ENCODE results near the gene ZNF213.

The ZNF213 gene

DNA sequence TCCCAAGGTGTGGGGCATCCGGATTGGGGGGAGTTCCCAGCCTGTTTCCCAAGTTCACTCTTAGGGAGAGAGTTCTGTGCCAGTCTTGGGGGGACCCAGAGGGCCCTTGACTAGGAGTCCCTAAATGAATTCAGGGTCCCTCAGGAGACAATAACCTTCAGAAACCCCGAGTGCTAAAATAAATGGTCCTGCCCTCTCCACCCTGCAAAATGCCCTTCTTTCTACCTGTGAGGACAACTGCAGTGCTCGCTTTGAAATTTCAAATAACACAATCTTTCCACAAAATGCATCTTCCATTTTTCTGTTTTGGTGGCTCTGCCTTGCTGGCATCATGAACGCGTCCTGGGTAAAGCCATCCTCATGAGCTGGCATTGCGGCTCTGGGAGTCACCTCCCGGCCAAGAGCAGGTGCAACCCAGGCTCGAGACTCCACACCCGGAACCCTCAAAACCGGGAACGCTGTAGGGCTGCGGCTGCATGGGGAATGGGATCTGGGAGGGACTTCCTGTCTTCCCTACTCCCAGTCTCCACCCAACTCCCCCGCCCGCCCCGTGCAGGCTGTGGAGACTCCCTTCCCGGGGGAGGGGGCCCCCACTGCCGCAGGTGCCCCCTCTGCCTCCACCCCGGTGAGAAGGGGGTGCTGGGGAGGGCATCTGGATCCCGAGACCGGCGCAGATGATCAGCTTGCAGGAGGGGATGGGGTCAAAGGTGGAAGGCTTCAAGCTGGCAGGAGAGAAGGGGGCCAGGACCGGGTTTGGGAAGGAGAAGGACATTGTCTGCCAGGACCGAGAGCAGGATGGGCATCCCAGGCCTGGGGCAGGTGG, 22.6 kb upstream of the ZNF213 start, which contains the start of gene ZNF205:
ZNF205 (plus strand) TSS at position 529 of the 823 bp plus-strand sequence. CDS start 845 bp downstream, outside the sequence.
- ATAC-seq (replicated peaks; ENCODE audit: extremely low read depth, poor library complexity, severe bottlenecking) (no peak), DNase-seq (ENCODE audit: low spot score in 2 of 2) (no peak)
- Mint-ChIP-seq H3K4me1 (peaks cover 3% of the 10 kb centered on the region), H3K4me3 (no peak within 1 kb of the TSS), H3K9me3 (no peaks in the 10 kb centered on the region), H3K27me3 (peaks cover 9% of the 10 kb centered on the region), H3K36me3 (ENCODE audit: insufficient read depth) (no peaks in the 10 kb centered on the region), H3K27ac (ENCODE audit: low read depth) (no peak within 1 kb of the TSS)

DNA sequence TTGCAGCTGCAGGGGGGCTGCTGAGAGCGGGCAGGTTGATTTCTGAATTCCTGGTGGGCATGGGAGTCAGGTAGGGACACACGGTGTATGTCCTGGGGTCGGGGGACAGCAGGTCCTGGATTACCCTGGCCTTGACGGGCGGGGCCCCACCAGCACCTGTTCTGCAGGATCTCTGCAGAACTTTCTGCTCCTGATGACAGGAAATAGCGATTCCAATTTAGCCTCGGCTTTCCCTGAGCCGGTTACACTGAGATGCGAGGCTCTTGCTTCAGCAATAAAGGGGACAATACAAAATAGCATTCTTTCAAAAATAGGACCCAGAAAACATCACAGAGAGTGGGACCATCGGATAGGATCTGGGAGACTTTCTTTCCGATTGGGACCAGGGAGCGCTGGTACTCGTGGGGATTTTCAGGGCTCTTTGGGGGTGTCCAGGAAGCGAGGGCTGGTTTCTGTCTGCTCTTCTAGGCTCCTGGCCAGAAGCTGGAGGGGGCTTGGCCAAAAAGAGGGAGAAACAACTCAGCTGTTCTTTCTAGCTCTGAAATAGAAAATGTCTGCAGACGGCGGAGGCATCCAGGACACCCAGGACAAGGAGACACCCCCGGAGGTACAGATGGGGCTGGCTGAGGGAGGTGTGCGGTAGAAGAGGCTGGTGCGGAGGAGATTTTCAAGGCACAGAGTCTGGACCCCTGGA, 21.8 kb upstream of the ZNF213 start:
- no peaks in the 10 kb centered on the region for H3K36me3 Mint-ChIP-seq (ENCODE audit: insufficient read depth)
- no peak overlapping the region for H3K4me3 Mint-ChIP-seq
- DNase-seq (ENCODE audit: low spot score in 2 of 2) (no peak), ATAC-seq (replicated peaks; ENCODE audit: extremely low read depth, poor library complexity, severe bottlenecking) (no peak)
- H3K9me3 Mint-ChIP-seq, result no peaks in the 10 kb centered on the region
- H3K27ac Mint-ChIP-seq (ENCODE audit: low read depth), result no peak overlapping the region
- peaks cover 9% of the 10 kb centered on the region for H3K27me3 Mint-ChIP-seq
- H3K4me1 Mint-ChIP-seq, result no peaks in the 10 kb centered on the region

- Mint-ChIP-seq H3K27ac (ENCODE audit: low read depth) (no peak overlapping the region), H3K4me1 (no peaks in the 10 kb centered on the region), H3K27me3 (peaks cover 9% of the 10 kb centered on the region), H3K9me3 (no peaks in the 10 kb centered on the region), H3K4me3 (no peak overlapping the region), H3K36me3 (ENCODE audit: insufficient read depth) (no peaks in the 10 kb centered on the region)
- ATAC-seq (replicated peaks; ENCODE audit: extremely low read depth, poor library complexity, severe bottlenecking) (no peak), DNase-seq (ENCODE audit: low spot score in 2 of 2) (no peak)
Measured at GRCh38 chr16:3113765-3114479, 20.9 kb upstream of the ZNF213 start.

DNA sequence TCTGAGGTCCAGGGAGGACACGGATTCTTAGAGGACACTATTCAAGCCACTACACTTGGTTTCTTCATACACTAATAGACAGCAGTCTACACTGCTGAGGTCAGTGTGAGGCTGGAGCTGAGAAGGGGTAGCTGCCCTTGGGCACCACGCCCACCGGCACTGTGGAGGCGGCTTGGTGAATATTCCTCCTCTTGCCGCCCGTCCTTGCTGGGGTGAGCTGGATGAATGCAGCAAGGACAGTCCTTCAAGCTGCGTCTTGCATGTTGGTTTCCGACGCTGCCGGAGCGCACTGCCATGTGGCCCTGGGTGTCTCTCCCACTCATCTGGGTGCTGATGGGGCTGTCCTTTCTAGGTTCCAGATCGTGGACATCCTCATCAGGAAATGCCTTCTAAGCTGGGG, 19.8 kb upstream of the ZNF213 start:
- H3K36me3 Mint-ChIP-seq (ENCODE audit: insufficient read depth), result no peaks in the 10 kb centered on the region
- peaks cover 9% of the 10 kb centered on the region for H3K27me3 Mint-ChIP-seq
- no peak overlapping the region for H3K4me3 Mint-ChIP-seq
- no peaks in the 10 kb centered on the region for H3K4me1 Mint-ChIP-seq
- H3K27ac Mint-ChIP-seq (ENCODE audit: low read depth), result no peak overlapping the region
- no peak for DNase-seq (ENCODE audit: low spot score in 2 of 2)
- no peaks in the 10 kb centered on the region for H3K9me3 Mint-ChIP-seq
- ATAC-seq (replicated peaks; ENCODE audit: extremely low read depth, poor library complexity, severe bottlenecking), result no peak

DNA sequence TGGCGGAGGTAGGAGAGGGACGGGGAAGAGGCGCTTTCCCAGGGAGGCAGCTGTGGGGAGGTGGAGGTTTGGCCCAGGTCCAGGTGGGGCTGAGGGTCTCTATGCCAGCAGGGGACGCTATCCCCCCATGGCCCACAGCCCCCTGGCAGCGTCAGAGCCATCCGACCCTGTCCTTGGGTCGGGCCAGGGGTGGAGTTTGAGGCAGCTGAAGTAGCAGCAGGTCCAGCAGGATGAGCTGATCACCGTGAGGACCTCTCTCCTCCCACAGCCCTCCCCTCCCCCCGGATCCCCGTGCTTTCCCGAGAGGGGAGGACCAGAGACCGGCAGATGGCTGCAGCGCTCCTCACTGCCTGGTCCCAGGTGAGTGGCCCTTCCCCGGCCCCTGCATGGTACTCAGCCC, 19.3 kb upstream of the ZNF213 start:
- no peaks in the 10 kb centered on the region for H3K36me3 Mint-ChIP-seq (ENCODE audit: insufficient read depth)
- no peaks in the 10 kb centered on the region for H3K4me1 Mint-ChIP-seq
- no peak for ATAC-seq (replicated peaks; ENCODE audit: extremely low read depth, poor library complexity, severe bottlenecking)
- no peak overlapping the region for H3K4me3 Mint-ChIP-seq
- peaks cover 9% of the 10 kb centered on the region for H3K27me3 Mint-ChIP-seq
- H3K27ac Mint-ChIP-seq (ENCODE audit: low read depth), result no peak overlapping the region
- no peak for DNase-seq (ENCODE audit: low spot score in 2 of 2)
- no peaks in the 10 kb centered on the region for H3K9me3 Mint-ChIP-seq

DNA sequence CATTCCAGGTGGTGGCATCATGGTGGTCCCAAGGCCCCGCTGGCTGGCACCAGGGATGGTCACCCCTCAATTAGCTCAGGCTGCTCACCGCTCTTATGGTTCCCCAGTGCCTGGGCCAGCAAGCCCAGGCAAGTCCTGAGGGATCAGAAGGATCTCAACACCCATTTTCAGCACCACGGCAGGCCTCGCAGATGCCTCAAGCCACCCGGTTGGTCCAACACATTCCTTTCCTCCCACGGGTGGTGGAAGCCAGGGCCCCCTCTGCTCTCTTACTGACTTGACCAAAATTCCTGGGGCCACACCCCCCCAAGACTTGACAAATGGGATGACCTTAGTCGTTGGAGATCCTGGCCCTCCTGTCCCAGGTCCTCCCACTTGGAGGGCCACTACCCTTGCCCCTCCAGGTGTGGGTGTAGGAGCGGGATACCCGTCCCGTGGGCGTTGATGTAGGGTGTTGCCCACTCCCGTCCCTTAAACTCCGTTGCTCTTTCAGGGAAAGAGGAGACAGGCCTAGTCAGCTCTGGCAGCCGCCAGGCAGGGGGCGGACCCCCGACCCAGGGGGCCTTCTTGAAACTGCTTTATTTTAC, 16.5 kb upstream of the ZNF213 start:
- Mint-ChIP-seq H3K9me3 (no peaks in the 10 kb centered on the region), H3K27ac (ENCODE audit: low read depth) (no peak overlapping the region), H3K36me3 (ENCODE audit: insufficient read depth) (no peaks in the 10 kb centered on the region), H3K27me3 (no peaks in the 10 kb centered on the region), H3K4me3 (no peak overlapping the region), H3K4me1 (peaks cover under 1% of the 10 kb centered on the region)
- no peak for ATAC-seq (replicated peaks; ENCODE audit: extremely low read depth, poor library complexity, severe bottlenecking)
- no peak for DNase-seq (ENCODE audit: low spot score in 2 of 2)

DNA sequence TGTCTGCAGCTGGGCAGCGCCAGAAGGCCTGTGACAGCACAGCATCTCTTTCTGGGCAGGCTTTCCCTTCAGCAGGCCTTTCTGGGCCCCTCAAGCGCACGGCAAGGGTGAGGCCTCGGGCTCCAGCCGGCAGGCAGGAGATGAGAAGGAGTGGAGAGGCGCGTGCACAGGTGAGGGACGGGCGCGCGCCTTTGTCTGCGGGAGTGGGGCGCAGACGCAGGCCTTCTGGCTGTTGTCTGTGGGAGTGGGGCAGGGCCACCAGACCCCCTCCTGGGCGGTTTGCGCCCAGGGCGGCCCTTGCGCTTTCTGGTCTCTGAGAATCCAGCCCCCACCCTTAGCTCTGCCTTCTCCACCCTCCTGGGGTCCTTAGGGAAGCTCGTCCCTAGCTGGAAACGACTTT, 16.0 kb upstream of the ZNF213 start:
- H3K27me3 Mint-ChIP-seq, result no peaks in the 10 kb centered on the region
- no peak for ATAC-seq (replicated peaks; ENCODE audit: extremely low read depth, poor library complexity, severe bottlenecking)
- peaks cover 6% of the 10 kb centered on the region for H3K4me1 Mint-ChIP-seq
- H3K4me3 Mint-ChIP-seq, result no peak overlapping the region
- no peak for DNase-seq (ENCODE audit: low spot score in 2 of 2)
- H3K36me3 Mint-ChIP-seq (ENCODE audit: insufficient read depth), result peaks cover 3% of the 10 kb centered on the region
- no peak overlapping the region for H3K27ac Mint-ChIP-seq (ENCODE audit: low read depth)
- H3K9me3 Mint-ChIP-seq, result no peaks in the 10 kb centered on the region

DNA sequence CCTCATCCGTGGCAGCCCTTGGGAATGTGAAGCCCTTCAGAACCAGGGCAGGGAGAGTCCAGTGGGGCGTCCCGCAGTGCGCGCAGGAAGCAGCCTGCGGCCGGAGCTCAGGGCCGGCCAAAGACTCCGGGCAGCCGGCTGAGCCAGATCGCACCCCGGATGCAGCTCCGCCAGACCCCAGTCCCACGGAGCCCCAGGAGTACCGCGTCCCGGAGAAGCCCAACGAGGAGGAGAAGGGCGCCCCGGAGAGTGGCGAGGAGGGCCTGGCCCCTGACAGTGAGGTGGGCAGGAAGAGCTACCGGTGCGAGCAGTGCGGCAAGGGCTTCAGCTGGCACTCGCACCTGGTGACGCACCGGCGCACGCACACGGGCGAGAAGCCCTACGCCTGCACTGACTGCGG, 15.5 kb upstream of the ZNF213 start:
- no peaks in the 10 kb centered on the region for H3K27me3 Mint-ChIP-seq
- H3K9me3 Mint-ChIP-seq, result no peaks in the 10 kb centered on the region
- H3K27ac Mint-ChIP-seq (ENCODE audit: low read depth), result no peak overlapping the region
- peaks cover 4% of the 10 kb centered on the region for H3K36me3 Mint-ChIP-seq (ENCODE audit: insufficient read depth)
- ATAC-seq (replicated peaks; ENCODE audit: extremely low read depth, poor library complexity, severe bottlenecking) (no peak), DNase-seq (ENCODE audit: low spot score in 2 of 2) (no peak)
- peaks cover 6% of the 10 kb centered on the region for H3K4me1 Mint-ChIP-seq
- H3K4me3 Mint-ChIP-seq, result no peak overlapping the region

- Mint-ChIP-seq H3K36me3 (ENCODE audit: insufficient read depth) (peaks cover 7% of the 10 kb centered on the region), H3K4me1 (peaks cover 11% of the 10 kb centered on the region), H3K27me3 (no peaks in the 10 kb centered on the region), H3K9me3 (no peaks in the 10 kb centered on the region), H3K4me3 (no peak overlapping the region), H3K27ac (ENCODE audit: low read depth) (no peak overlapping the region)
- DNase-seq (ENCODE audit: low spot score in 2 of 2) (no peak), ATAC-seq (replicated peaks; ENCODE audit: extremely low read depth, poor library complexity, severe bottlenecking) (no peak)
Measured at GRCh38 chr16:3119701-3120408, 15.0 kb upstream of the ZNF213 start.

DNA sequence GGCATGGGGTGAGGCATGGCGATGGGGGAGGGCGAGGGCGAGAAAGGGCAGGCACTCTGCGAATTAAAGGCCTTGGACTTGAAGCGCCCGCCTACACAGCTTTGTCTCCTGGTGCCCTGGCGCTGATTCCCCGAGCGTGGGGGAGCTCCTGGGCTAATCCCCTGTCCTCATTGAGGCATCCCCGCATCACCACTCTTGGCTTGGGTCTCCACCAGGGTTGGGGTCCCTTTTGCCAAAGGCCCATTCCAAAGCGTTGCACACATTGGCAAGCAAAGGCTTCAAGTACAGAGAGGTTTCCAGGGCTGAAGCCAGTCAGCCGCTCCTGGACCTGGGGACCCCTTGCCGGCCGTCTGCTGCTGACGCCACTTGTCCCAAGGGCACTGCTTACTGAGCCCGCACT, 14.4 kb upstream of the ZNF213 start:
- DNase-seq (ENCODE audit: low spot score in 2 of 2), result no peak
- H3K27ac Mint-ChIP-seq (ENCODE audit: low read depth), result no peak overlapping the region
- peaks cover 15% of the 10 kb centered on the region for H3K4me1 Mint-ChIP-seq

DNA sequence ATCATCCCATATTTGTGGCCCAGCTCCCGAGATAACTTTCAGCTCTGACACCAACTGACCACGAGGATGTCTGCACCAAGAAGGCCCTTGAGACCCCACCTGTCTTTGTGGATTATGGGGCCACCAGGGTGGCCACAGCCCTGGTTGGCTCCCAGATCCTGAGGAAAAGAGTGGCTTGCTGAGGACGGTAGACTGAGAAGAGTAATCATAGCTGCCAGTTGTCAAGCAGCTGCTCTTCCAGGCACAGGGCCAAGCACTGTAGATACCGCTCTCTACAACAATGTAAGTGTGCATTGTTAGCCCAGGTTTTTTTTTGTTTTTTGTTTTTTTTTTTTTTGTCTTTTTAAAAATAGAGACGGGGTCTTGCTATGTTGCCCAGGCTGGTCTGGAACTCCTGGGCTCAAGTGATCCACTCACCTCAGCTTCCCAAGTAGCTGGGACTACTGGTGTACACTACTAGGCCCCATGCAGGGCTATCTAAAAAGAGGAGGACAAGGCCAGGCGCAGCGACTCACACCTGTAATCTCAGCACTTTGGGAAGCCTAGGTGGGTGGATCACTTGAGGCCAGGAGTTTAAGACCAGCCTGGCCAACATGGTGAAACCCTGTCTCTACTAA, 12.9 kb upstream of the ZNF213 start:
- ATAC-seq (replicated peaks; ENCODE audit: extremely low read depth, poor library complexity, severe bottlenecking) (no peak), DNase-seq (ENCODE audit: low spot score in 2 of 2) (no peak)
- Mint-ChIP-seq H3K4me1 (peaks cover 22% of the 10 kb centered on the region), H3K9me3 (no peaks in the 10 kb centered on the region), H3K27ac (ENCODE audit: low read depth) (no peak overlapping the region), H3K36me3 (ENCODE audit: insufficient read depth) (peaks cover 8% of the 10 kb centered on the region), H3K27me3 (no peaks in the 10 kb centered on the region), H3K4me3 (no peak overlapping the region)

More for the DNA sequence above, 14.4 kb upstream of the ZNF213 start:
- ATAC-seq (replicated peaks; ENCODE audit: extremely low read depth, poor library complexity, severe bottlenecking), result no peak
- Mint-ChIP-seq H3K27me3 (no peaks in the 10 kb centered on the region), H3K9me3 (no peaks in the 10 kb centered on the region), H3K4me3 (no peak overlapping the region), H3K36me3 (ENCODE audit: insufficient read depth) (peaks cover 7% of the 10 kb centered on the region)
